Calu3 (cell line): ENCODE data around the gene CAMK1D. TPM values are rescaled to one million over a fixed set of nuclear protein-coding genes. Genes with fewer than 3 reads are reported as not detected.
"Not testable (repeated sequence)": the region's sequence is repeated elsewhere in the genome, so short reads cannot be mapped to it uniquely, and the experiment has no call there.

Experiments
- BruUV-seq: library from RNA; stranded (reverse); fragments of 400-500 nt; replicated peaks from 2 replicates; lab custom pipeline; 2021; lab: Mats Ljungman, UMichigan
- CTCF ChIA-PET: fragments of 300-600 bp; sonication (Branson Sonifier 250); formaldehyde crosslinking; loops from one replicate; lab custom pipeline; 2022; ENCODE audit warnings: antibody characterized with exemption; lab: Charles Lee
- DNase-seq: peaks from one replicate; pipeline ENCODE4 v3.0.0; 2022
- H3K27ac Mint-ChIP-seq: one replicate; pipeline ENCODE4 v1.8.0; 2022; ENCODE audit warnings: mixed read lengths; ENCODE audit not compliant: unreplicated experiment
- H3K27me3 Mint-ChIP-seq: one replicate; pipeline ENCODE4 v1.8.0; 2022; ENCODE audit warnings: mixed read lengths; ENCODE audit not compliant: unreplicated experiment
- H3K36me3 Mint-ChIP-seq: one replicate; pipeline ENCODE4 v1.8.0; 2022; ENCODE audit warnings: mild to moderate bottlenecking, moderate library complexity, mixed read lengths; ENCODE audit not compliant: insufficient read depth, unreplicated experiment
- H3K4me1 Mint-ChIP-seq: one replicate; pipeline ENCODE4 v1.8.0; 2022; ENCODE audit warnings: mild to moderate bottlenecking, low read depth, mixed read lengths; ENCODE audit not compliant: unreplicated experiment
- H3K4me3 Mint-ChIP-seq: one replicate; pipeline ENCODE4 v1.8.0; 2022; ENCODE audit warnings: mild to moderate bottlenecking, low read depth, moderate library complexity, mixed read lengths; ENCODE audit not compliant: unreplicated experiment
- H3K9me3 Mint-ChIP-seq: one replicate; pipeline ENCODE4 v1.8.0; 2022; ENCODE audit warnings: low read depth, mixed read lengths; ENCODE audit not compliant: unreplicated experiment
- CTCF ChIP-seq: fragments of 200-600 bp; IDR thresholded peaks from one replicate; pipeline ENCODE4 v1.8.0; 2022; ENCODE audit warnings: antibody characterized with exemption; ENCODE audit not compliant: unreplicated experiment
- intact Hi-C: fragments of 100-400 bp; cut with micrococcal nuclease; formaldehyde crosslinking; loops from one replicate; pipeline ENCODE4 v1.10.0; 2022; ENCODE audit not compliant: unreplicated experiment
- total RNA-seq: library from RNA; stranded (reverse); gene quantifications from 2 replicates; pipeline ENCODE4 v1.2.3, GENCODE V29; 2022

The CAMK1D gene
- total RNA-seq, 1 experiment from 2014 or later, result 2.6 TPM

- no peak for DNase-seq
- Mint-ChIP-seq H3K27ac (no peak overlapping the region), H3K27me3 (peaks cover 93% of the 10 kb centered on the region), H3K4me3 (no peak overlapping the region), H3K9me3 (no peaks in the 10 kb centered on the region), H3K36me3 (peaks cover 14% of the 10 kb centered on the region), H3K4me1 (peaks cover 12% of the 10 kb centered on the region)
- no peak for TF ChIP-seq CTCF
- CTCF ChIA-PET, result no interaction called here
- BruUV-seq, result TSS peak; percentile 29
- intact Hi-C loops, result loop anchor here (10.0 kb wide), 1 partner anchor 303 kb away; no protein-coding TSS in a partner anchor
These were observed 2.5 kb downstream of the CAMK1D start for GRCh38 chr10:12351889-12352288.

- CTCF ChIA-PET, result no interaction called here
- BruUV-seq, result no TSS peak
- Mint-ChIP-seq H3K27me3 (peaks cover 92% of the 10 kb centered on the region), H3K27ac (no peak overlapping the region), H3K36me3 (peaks cover 14% of the 10 kb centered on the region), H3K4me3 (no peak overlapping the region), H3K4me1 (peaks cover 12% of the 10 kb centered on the region), H3K9me3 (no peaks in the 10 kb centered on the region)
- intact Hi-C loops, result loop anchor here (10.0 kb wide), 1 partner anchor 301 kb away; no protein-coding TSS in a partner anchor
- no peak for TF ChIP-seq CTCF
- DNase-seq, result no peak
These were observed 4.3 kb downstream of the CAMK1D start for GRCh38 chr10:12353399-12354242.

- DNase-seq, H3K9me3 Mint-ChIP-seq, H3K36me3 Mint-ChIP-seq, H3K4me3 Mint-ChIP-seq, BruUV-seq, CTCF ChIA-PET, H3K27ac Mint-ChIP-seq: not testable (repeated sequence)
- intact Hi-C loops, result loop anchor here (10.0 kb wide), 1 partner anchor 300 kb away; no protein-coding TSS in a partner anchor
- peaks cover 92% of the 10 kb centered on the region for H3K27me3 Mint-ChIP-seq
- peaks cover 12% of the 10 kb centered on the region for H3K4me1 Mint-ChIP-seq
These were observed 5.3 kb downstream of the CAMK1D start for GRCh38 chr10:12354696-12355095.

- peaks cover 92% of the 10 kb centered on the region for H3K27me3 Mint-ChIP-seq
- H3K4me3 Mint-ChIP-seq, result no peak overlapping the region
- no peak for TF ChIP-seq CTCF
- no peak overlapping the region for H3K27ac Mint-ChIP-seq
- intact Hi-C loops, result loop anchor here (10.0 kb wide), 1 partner anchor 299 kb away; no protein-coding TSS in a partner anchor
- peaks cover 7% of the 10 kb centered on the region for H3K4me1 Mint-ChIP-seq
- CTCF ChIA-PET, result no interaction called here
- no peaks in the 10 kb centered on the region for H3K9me3 Mint-ChIP-seq
- DNase-seq, result no peak
- H3K36me3 Mint-ChIP-seq, result peaks cover 1% of the 10 kb centered on the region
- BruUV-seq, result no TSS peak
These were observed 6.0 kb downstream of the CAMK1D start for GRCh38 chr10:12355384-12355783.
